ENCODE results near the gene OR5AR1.
"Not testable (repeated sequence)": the region's sequence is repeated elsewhere in the genome, so short reads cannot be mapped to it uniquely, and the experiment has no call there.

OR5AR1 gene

GRCh38 chr11:56663386-56663785 lies at the start of gene OR5AR1:
Gene OR5AR1, plus strand, starts transcription at chr11:56663686. Its CDS starts 0 bp downstream, at chr11:56663686.
- DNase-seq = no peak

GRCh38 chr11:56624661-56625110 lies 38.8 kb upstream of the OR5AR1 start:
- DNase-seq = peak; percentile 56

- no peak for DNase-seq
These were observed 37.5 kb upstream of the OR5AR1 start for GRCh38 chr11:56625946-56626345.

GRCh38 chr11:56632329-56632728 lies 31.2 kb upstream of the OR5AR1 start:
- DNase-seq = no peak

GRCh38 chr11:56636861-56637260 lies 26.6 kb upstream of the OR5AR1 start:
- DNase-seq = no peak

GRCh38 chr11:56637500-56637899 lies 26.0 kb upstream of the OR5AR1 start:
- DNase-seq = no peak

- DNase-seq = no peak
These were observed 21.1 kb upstream of the OR5AR1 start, which contains the start of gene OR5AP2 for GRCh38 chr11:56642339-56642738. Gene OR5AP2, minus strand, starts transcription at chr11:56642439. Its CDS starts 0 bp downstream, at chr11:56642439.

- no peak for DNase-seq
These were observed 3.7 kb upstream of the OR5AR1 start for GRCh38 chr11:56659755-56660154.

GRCh38 chr11:56670984-56671383 lies 7.5 kb downstream of the OR5AR1 start:
- no peak for DNase-seq

- DNase-seq = no peak
These were observed 25.1 kb downstream of the OR5AR1 start for GRCh38 chr11:56688554-56689100.

- DNase-seq = not testable (repeated sequence)
These were observed 27.7 kb downstream of the OR5AR1 start for GRCh38 chr11:56691179-56691578.

- no peak for DNase-seq
These were observed 29.9 kb downstream of the OR5AR1 start for GRCh38 chr11:56693428-56693827.

GRCh38 chr11:56698795-56699194 lies 35.3 kb downstream of the OR5AR1 start, which contains the start of gene OR9G1:
Gene OR9G1, plus strand, starts transcription at chr11:56699095. Its CDS starts 1,293 bp downstream, at chr11:56700388.
- no peak for DNase-seq

- no peak for DNase-seq
These were observed 36.9 kb downstream of the OR5AR1 start for GRCh38 chr11:56700242-56700913.

- DNase-seq = no peak
These were observed 37.5 kb downstream of the OR5AR1 start for GRCh38 chr11:56700914-56701485.

GRCh38 chr11:56705784-56706396 lies 42.4 kb downstream of the OR5AR1 start:
- no peak for DNase-seq

GRCh38 chr11:56706486-56706885 lies 43.0 kb downstream of the OR5AR1 start:
- DNase-seq = no peak

- no peak for DNase-seq
These were observed 50.7 kb downstream of the OR5AR1 start for GRCh38 chr11:56714206-56714605.
